Activated T-cell treated with anti-CD3 and anti-CD28 coated beads for 24 hours (primary cell): ENCODE data around the gene ZNF385D.
"Not testable (repeated sequence)": the region's sequence is repeated elsewhere in the genome, so short reads cannot be mapped to it uniquely, and the experiment has no call there.

Experiments
- DNase-seq: peaks from one replicate; pipeline ENCODE4 v3.0.0-alpha.2; 2020; ENCODE audit warnings: low read depth

The ZNF385D gene

DNA sequence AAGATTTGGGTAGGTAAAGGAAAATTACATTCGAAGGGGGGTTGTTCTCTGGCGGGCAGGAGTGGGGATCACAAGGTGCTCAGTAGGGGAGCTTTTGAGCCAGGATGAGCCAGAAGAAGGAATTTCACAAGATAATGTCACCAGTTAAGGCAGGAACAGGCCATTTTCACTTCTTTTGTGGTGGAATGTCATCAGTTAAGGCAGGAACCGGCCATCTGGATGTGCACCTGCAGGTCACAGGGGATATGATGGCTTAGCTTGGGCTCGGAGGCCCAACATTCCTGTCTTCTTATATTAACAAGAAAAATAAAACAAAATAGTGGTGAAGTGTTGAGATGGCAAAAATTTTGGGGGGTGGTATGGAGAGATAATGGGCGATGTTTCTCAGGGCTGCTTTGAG lies 373.0 kb downstream of the ZNF385D start:
- not testable (repeated sequence) for DNase-seq

GRCh38 chr3:21377071-21377769 lies 373.8 kb downstream of the ZNF385D start:
- no peak for DNase-seq

- DNase-seq = no peak
Observed at GRCh38 chr3:21372316-21372715, 378.7 kb downstream of the ZNF385D start.
